ENCODE measurements around the gene RGS6. TPM values are rescaled to one million over a fixed set of nuclear protein-coding genes. Genes with fewer than 3 reads are reported as not detected.

Gene RGS6
- total and polyA plus RNA-seq, 4 experiments from 2014 or later = 0.32 TPM; not detected in 3

- no peaks in the 10 kb centered on the region for H3K27me3 ChIP-seq (ENCODE audit: insufficient read depth, low read length)
- peaks cover 28 to 45% (median 37%) of the 10 kb centered on the region in 4 donors for H3K4me1 Mint-ChIP-seq
- H3K36me3 ChIP-seq (ENCODE audit: insufficient read depth, low read length) = no peaks in the 10 kb centered on the region
- H3K4me3 ChIP-seq (ENCODE audit: low read length in 2 of 2) = no peak overlapping the region
- H3K4me1 ChIP-seq (ENCODE audit: insufficient read depth, low read length) = peaks cover 34% of the 10 kb centered on the region
- POLR2A ChIA-PET (ENCODE audit: partially characterized antibody) = no interaction called here
- no peak overlapping the region for H3K27ac Mint-ChIP-seq
- no peaks in the 10 kb centered on the region for H3K36me3 Mint-ChIP-seq
- peaks cover 0 to 3% (median 0%) of the 10 kb centered on the region in 8 donors for H3K9me3 Mint-ChIP-seq
- intact Hi-C loops (cut with micrococcal nuclease) = no loop called here
- no peak for DNase-seq
- CTCF ChIA-PET (ENCODE audit: partially characterized antibody) = interaction anchor here (2.3 kb wide), 1 partner anchor 424 kb away, joined by 6 read pairs; no protein-coding TSS in a partner anchor
- H3K27me3 Mint-ChIP-seq = no peaks in the 10 kb centered on the region
- H3K27ac ChIP-seq (ENCODE audit: low read depth, low read length) = no peak overlapping the region
- H3K9me3 ChIP-seq (ENCODE audit: control insufficient read depth in 1 of 2, low read length in 2 of 2) = no peaks in the 10 kb centered on the region
- H3K4me3 Mint-ChIP-seq = no peak overlapping the region
Observed at GRCh38 chr14:72479461-72479931, 547.3 kb downstream of the RGS6 start.

GRCh38 chr14:72480464-72481243 lies 548.4 kb downstream of the RGS6 start:
- Histone ChIP-seq H3K27me3 (ENCODE audit: insufficient read depth, low read length) (no peaks in the 10 kb centered on the region), H3K4me1 (ENCODE audit: insufficient read depth, low read length) (peaks cover 34% of the 10 kb centered on the region), H3K27ac (ENCODE audit: low read depth, low read length) (no peak overlapping the region), H3K4me3 (ENCODE audit: low read length in 2 of 2) (no peak overlapping the region), H3K36me3 (ENCODE audit: insufficient read depth, low read length) (no peaks in the 10 kb centered on the region), H3K9me3 (ENCODE audit: control insufficient read depth in 1 of 2, low read length in 2 of 2) (no peaks in the 10 kb centered on the region)
- ChIA-PET CTCF (ENCODE audit: partially characterized antibody) (interaction anchor here (0.9 kb wide), 1 partner anchor 19 kb away, joined by 3 read pairs; no protein-coding TSS in a partner anchor), POLR2A (ENCODE audit: partially characterized antibody) (no interaction called here)
- H3K9me3 Mint-ChIP-seq = peaks cover 0 to 5% (median 0%) of the 10 kb centered on the region in 8 donors
- no peaks in the 10 kb centered on the region for H3K27me3 Mint-ChIP-seq
- H3K4me1 Mint-ChIP-seq = peaks cover 28 to 45% (median 36%) of the 10 kb centered on the region in 4 donors
- DNase-seq = no peak
- H3K4me3 Mint-ChIP-seq = no peak overlapping the region
- intact Hi-C loops (cut with micrococcal nuclease) = no loop called here
- H3K36me3 Mint-ChIP-seq = no peaks in the 10 kb centered on the region
- H3K27ac Mint-ChIP-seq = peak overlapping the region in 3 of 7 donors; percentile 5 to 62 (median 14)

- H3K9me3 Mint-ChIP-seq = peaks cover 0 to 7% (median 2%) of the 10 kb centered on the region in 8 donors
- no peaks in the 10 kb centered on the region for H3K36me3 ChIP-seq (ENCODE audit: insufficient read depth, low read length)
- ChIA-PET POLR2A (ENCODE audit: partially characterized antibody) (no interaction called here), CTCF (ENCODE audit: partially characterized antibody) (interaction anchor here (1.4 kb wide), 1 partner anchor 33 kb away, joined by 4 read pairs; no protein-coding TSS in a partner anchor)
- no peak overlapping the region for H3K4me3 Mint-ChIP-seq
- intact Hi-C loops (cut with micrococcal nuclease) = no loop called here
- DNase-seq = no peak
- no peak overlapping the region for H3K27ac ChIP-seq (ENCODE audit: low read depth, low read length)
- peaks cover 11% of the 10 kb centered on the region for H3K4me1 ChIP-seq (ENCODE audit: insufficient read depth, low read length)
- H3K4me3 ChIP-seq (ENCODE audit: low read length in 2 of 2) = no peak overlapping the region
- peaks cover 7 to 21% (median 14%) of the 10 kb centered on the region in 4 donors for H3K4me1 Mint-ChIP-seq
- H3K27me3 Mint-ChIP-seq = no peaks in the 10 kb centered on the region
- H3K36me3 Mint-ChIP-seq = no peaks in the 10 kb centered on the region
- H3K27ac Mint-ChIP-seq = no peak overlapping the region
- no peaks in the 10 kb centered on the region for H3K9me3 ChIP-seq (ENCODE audit: control insufficient read depth in 1 of 2, low read length in 2 of 2)
- no peaks in the 10 kb centered on the region for H3K27me3 ChIP-seq (ENCODE audit: insufficient read depth, low read length)
Observed at GRCh38 chr14:72483311-72483710, 551.1 kb downstream of the RGS6 start.

GRCh38 chr14:72485695-72486094 lies 553.5 kb downstream of the RGS6 start:
- Mint-ChIP-seq H3K27ac (no peak overlapping the region), H3K4me3 (no peak overlapping the region), H3K4me1 (peaks cover 6 to 9% (median 7%) of the 10 kb centered on the region in 4 donors), H3K36me3 (peaks cover 0 to 7% of the 10 kb centered on the region in 2 donors), H3K27me3 (peaks cover 2 to 5% of the 10 kb centered on the region in 2 donors), H3K9me3 (peaks cover 0 to 15% (median 10%) of the 10 kb centered on the region in 8 donors)
- peaks cover 8% of the 10 kb centered on the region for H3K4me1 ChIP-seq (ENCODE audit: insufficient read depth, low read length)
- H3K9me3 ChIP-seq (ENCODE audit: control insufficient read depth in 1 of 2, low read length in 2 of 2) = no peaks in the 10 kb centered on the region
- no peak overlapping the region for H3K27ac ChIP-seq (ENCODE audit: low read depth, low read length)
- H3K4me3 ChIP-seq (ENCODE audit: low read length in 2 of 2) = no peak overlapping the region
- DNase-seq = no peak
- POLR2A ChIA-PET (ENCODE audit: partially characterized antibody) = no interaction called here
- CTCF ChIA-PET (ENCODE audit: partially characterized antibody) = no interaction called here
- H3K36me3 ChIP-seq (ENCODE audit: insufficient read depth, low read length) = no peaks in the 10 kb centered on the region
- H3K27me3 ChIP-seq (ENCODE audit: insufficient read depth, low read length) = no peaks in the 10 kb centered on the region
- intact Hi-C loops (cut with micrococcal nuclease) = no loop called here

GRCh38 chr14:72488514-72488913 lies 556.3 kb downstream of the RGS6 start:
- Histone ChIP-seq H3K36me3 (ENCODE audit: insufficient read depth, low read length) (no peaks in the 10 kb centered on the region), H3K9me3 (ENCODE audit: control insufficient read depth in 1 of 2, low read length in 2 of 2) (no peaks in the 10 kb centered on the region), H3K27me3 (ENCODE audit: insufficient read depth, low read length) (no peaks in the 10 kb centered on the region), H3K4me1 (ENCODE audit: insufficient read depth, low read length) (no peaks in the 10 kb centered on the region), H3K27ac (ENCODE audit: low read depth, low read length) (no peak overlapping the region), H3K4me3 (ENCODE audit: low read length in 2 of 2) (no peak overlapping the region)
- DNase-seq = no peak
- H3K9me3 Mint-ChIP-seq = peaks cover under 1 to 21% (median 11%) of the 10 kb centered on the region in 8 donors
- H3K27ac Mint-ChIP-seq = no peak overlapping the region
- H3K36me3 Mint-ChIP-seq = peaks cover 0 to 7% of the 10 kb centered on the region in 2 donors
- no peaks in the 10 kb centered on the region for H3K4me1 Mint-ChIP-seq
- peaks cover 2 to 5% of the 10 kb centered on the region in 2 donors for H3K27me3 Mint-ChIP-seq
- ChIA-PET CTCF (ENCODE audit: partially characterized antibody) (interaction anchor here (1.1 kb wide), 1 partner anchor 27 kb away, joined by 3 read pairs; no protein-coding TSS in a partner anchor), POLR2A (ENCODE audit: partially characterized antibody) (no interaction called here)
- intact Hi-C loops (cut with micrococcal nuclease) = no loop called here
- no peak overlapping the region for H3K4me3 Mint-ChIP-seq

GRCh38 chr14:72492196-72492595 lies 560.0 kb downstream of the RGS6 start:
- Histone ChIP-seq H3K4me1 (ENCODE audit: insufficient read depth, low read length) (no peaks in the 10 kb centered on the region), H3K4me3 (ENCODE audit: low read length in 2 of 2) (no peak overlapping the region), H3K36me3 (ENCODE audit: insufficient read depth, low read length) (no peaks in the 10 kb centered on the region), H3K9me3 (ENCODE audit: control insufficient read depth in 1 of 2, low read length in 2 of 2) (peaks cover 0 to 4% of the 10 kb centered on the region in 2 donors), H3K27ac (ENCODE audit: low read depth, low read length) (no peak overlapping the region), H3K27me3 (ENCODE audit: insufficient read depth, low read length) (no peaks in the 10 kb centered on the region)
- no peak overlapping the region for H3K27ac Mint-ChIP-seq
- H3K4me1 Mint-ChIP-seq = no peaks in the 10 kb centered on the region
- peaks cover 4 to 28% (median 14%) of the 10 kb centered on the region in 8 donors for H3K9me3 Mint-ChIP-seq
- intact Hi-C loops (cut with micrococcal nuclease) = no loop called here
- ChIA-PET POLR2A (ENCODE audit: partially characterized antibody) (no interaction called here), CTCF (ENCODE audit: partially characterized antibody) (no interaction called here)
- H3K4me3 Mint-ChIP-seq = no peak overlapping the region
- DNase-seq = no peak
- peaks cover 0 to 7% of the 10 kb centered on the region in 2 donors for H3K36me3 Mint-ChIP-seq
- H3K27me3 Mint-ChIP-seq = peaks cover 2 to 5% of the 10 kb centered on the region in 2 donors

GRCh38 chr14:72495668-72496067 lies 563.4 kb downstream of the RGS6 start:
- Mint-ChIP-seq H3K36me3 (no peaks in the 10 kb centered on the region), H3K27ac (no peak overlapping the region), H3K4me3 (no peak overlapping the region), H3K4me1 (no peaks in the 10 kb centered on the region), H3K9me3 (peaks cover 0 to 19% (median 8%) of the 10 kb centered on the region in 8 donors), H3K27me3 (no peaks in the 10 kb centered on the region)
- H3K36me3 ChIP-seq (ENCODE audit: insufficient read depth, low read length) = no peaks in the 10 kb centered on the region
- no peak overlapping the region for H3K4me3 ChIP-seq (ENCODE audit: low read length in 2 of 2)
- intact Hi-C loops (cut with micrococcal nuclease) = no loop called here
- H3K9me3 ChIP-seq (ENCODE audit: control insufficient read depth in 1 of 2, low read length in 2 of 2) = peaks cover 0 to 4% of the 10 kb centered on the region in 2 donors
- H3K27ac ChIP-seq (ENCODE audit: low read depth, low read length) = no peak overlapping the region
- DNase-seq = no peak
- H3K27me3 ChIP-seq (ENCODE audit: insufficient read depth, low read length) = no peaks in the 10 kb centered on the region
- H3K4me1 ChIP-seq (ENCODE audit: insufficient read depth, low read length) = no peaks in the 10 kb centered on the region
- POLR2A ChIA-PET (ENCODE audit: partially characterized antibody) = no interaction called here
- CTCF ChIA-PET (ENCODE audit: partially characterized antibody) = no interaction called here
